Activated CD4-positive, alpha-beta T cell treated with anti-CD3 and anti-CD28 coated beads for 24 hours (primary cell): Measurements from ENCODE around the gene GNAO1.

Experiments
- DNase-seq, 2 donors: peaks; one replicate each; pipeline ENCODE4 v3.0.0-alpha.2; 2020; ENCODE audit warnings: low read depth in 2 of 2

GNAO1 gene

DNA sequence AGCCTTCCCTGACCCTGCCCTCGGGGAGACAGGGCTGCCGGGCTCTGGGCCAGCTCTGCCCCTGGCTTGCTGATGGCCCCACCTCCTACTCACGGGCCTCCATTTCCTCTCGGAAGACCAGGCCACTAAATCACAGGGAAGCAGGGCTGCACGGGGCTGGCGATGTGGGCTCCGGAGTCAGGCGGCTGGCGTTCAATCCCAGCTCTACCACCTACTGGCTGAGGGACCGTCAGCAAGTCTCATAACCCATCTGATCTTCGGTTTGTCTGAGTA, 120.7 kb downstream of the GNAO1 start:
- no peak for DNase-seq

DNA sequence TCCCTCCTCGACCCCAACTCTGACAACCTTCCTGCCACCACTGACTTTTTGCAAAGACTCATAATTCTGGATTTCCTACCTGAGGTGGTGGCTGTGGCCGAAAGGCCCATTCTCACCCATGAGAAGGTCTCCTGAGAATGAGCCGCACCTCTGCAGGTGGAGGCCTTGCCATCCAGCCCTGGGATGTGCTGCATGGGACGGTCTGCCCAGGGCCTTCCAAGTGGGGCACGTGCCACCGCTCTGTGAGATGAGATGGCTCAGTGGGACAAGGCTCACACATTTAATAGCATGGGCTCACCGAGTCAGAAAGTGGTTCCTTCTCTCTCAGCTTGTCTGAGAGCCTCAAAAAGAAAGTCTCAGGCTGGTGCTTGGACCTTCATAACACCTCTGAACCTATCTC, 121.3 kb downstream of the GNAO1 start:
- DNase-seq = no peak

DNA sequence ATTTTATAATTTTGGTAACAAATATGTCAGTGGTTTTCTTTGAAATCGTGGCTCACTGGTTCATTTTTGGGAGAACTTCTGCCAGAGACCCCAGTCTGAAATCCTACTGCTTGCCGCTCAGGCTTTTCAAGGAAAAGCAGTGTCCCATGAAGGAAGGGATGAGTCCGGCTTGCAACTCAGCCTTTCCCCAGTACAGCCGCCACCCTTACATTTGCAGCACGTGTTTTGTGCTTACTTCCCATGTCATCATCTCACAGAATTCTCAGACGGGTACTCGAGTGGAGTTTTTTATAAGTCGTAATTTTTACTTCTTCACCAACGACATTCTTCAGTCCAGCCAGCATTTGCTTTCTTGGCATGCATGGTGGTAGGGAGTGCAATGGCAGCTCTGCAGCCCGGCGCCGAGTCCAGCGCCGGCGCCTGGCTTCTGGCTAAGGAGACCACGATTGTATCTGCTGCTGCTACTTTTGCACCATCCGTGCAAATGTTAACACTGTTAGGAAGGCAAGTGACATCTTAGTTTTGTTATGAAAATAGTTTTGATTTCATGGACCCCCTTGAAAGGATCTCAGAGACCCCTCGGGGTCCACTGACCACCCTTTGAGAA, 123.1 kb downstream of the GNAO1 start:
- no peak for DNase-seq

DNA sequence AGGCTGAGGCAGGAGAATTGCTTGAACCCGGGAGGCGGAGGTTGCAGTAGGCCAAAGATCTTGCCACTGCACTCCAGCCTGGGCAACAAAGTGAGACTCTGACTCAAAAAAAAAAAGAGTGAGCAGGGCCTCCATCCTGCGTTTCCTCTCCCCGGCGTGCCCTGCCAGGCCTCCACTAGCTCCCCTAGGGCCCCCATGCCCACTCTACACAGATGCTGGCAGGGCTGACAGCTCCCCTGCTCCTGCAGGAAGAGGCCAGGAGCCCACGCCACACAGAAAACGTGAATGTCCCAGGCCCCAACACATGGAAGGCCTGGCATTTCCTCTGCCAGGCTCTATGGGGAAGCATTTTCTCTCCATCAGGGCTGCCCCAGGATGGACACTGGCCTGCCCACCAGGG, 124.7 kb downstream of the GNAO1 start:
- no peak for DNase-seq

- DNase-seq = no peak
Observed at GRCh38 chr16:56316545-56316944, 125.3 kb downstream of the GNAO1 start.

- peak; percentile 62 to 68 for DNase-seq
Observed at GRCh38 chr16:56317998-56318826, 126.9 kb downstream of the GNAO1 start.

- DNase-seq = no peak
Observed at GRCh38 chr16:56318827-56319140, 127.5 kb downstream of the GNAO1 start.

DNA sequence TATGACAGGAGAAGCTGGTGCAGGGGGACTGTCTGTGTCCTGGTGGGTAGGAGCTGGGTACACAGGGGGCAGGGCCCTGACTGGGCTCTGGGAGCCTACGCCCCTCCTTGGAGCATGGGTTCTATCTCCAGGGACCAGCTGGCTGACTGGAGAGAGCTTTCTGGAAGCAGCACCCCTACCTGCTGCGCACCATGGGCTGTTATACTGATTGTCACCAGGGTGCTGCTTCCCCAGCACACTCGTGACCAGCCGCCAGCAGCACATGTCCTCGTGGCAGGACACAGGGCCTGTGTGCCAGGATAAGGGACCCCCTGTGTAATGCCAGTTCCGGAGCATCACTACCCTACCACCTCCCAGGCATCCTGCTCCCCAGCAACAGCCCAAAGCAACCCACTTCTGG, 128.1 kb downstream of the GNAO1 start:
- DNase-seq = no peak

GRCh38 chr16:56320056-56320455, 128.8 kb downstream of the GNAO1 start:
- DNase-seq = no peak

DNA sequence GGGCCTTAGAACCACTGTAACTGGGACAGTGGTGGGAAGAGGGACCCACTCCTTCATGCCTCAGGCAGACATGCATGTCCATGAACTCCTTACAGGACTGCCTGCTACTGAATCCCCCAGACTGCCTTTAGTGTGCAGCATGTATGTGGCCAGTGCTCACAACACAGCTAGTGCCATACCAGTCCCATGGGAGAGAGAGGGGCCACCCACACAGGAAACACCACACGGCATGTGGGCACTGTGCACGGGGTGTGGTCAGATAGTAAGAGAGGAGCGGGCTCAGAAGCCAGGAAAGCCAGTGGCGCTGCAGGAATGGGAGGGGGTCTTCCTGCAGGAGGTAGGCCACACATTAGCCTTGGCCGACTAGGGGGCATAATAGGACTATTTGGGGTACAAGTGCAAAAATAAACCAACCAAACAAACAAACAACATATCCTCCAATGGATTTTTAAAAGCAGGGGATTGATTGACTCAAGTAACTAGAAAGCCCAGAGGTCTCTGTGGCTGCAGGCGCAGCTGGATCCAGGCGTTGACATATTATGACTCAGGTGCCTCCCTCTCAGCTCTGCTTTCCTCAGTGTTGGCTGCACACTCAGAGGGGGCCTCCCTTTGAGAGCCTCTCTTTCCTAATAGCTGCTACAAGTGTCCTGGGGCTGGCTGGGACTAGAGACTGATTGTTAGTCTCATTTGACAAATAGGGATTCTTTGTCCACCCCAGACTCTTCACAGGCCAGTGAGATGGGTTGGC, 129.7 kb downstream of the GNAO1 start:
- DNase-seq = no peak

GRCh38 chr16:56321571-56321970, 130.3 kb downstream of the GNAO1 start:
- no peak for DNase-seq

DNA sequence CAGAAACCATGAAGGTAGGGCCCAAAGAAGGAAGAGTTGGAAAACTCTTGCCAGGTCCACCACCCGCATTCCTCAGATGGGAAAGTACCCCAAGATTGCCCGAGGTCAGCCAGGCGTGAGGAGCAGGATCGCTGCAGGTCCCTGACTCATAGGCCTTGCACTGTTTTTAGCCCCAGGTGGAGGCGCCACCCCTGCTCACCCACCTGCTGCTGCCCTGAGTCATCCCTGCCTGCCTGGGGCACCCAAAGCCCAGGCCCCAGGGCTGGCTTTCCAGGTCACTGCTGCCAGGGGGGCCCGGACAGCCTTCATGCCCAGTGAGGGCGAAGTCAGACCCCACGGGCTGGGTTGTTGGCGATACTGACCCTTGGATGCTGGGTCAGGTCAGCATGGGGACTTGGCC, 133.1 kb downstream of the GNAO1 start:
- DNase-seq = no peak

DNA sequence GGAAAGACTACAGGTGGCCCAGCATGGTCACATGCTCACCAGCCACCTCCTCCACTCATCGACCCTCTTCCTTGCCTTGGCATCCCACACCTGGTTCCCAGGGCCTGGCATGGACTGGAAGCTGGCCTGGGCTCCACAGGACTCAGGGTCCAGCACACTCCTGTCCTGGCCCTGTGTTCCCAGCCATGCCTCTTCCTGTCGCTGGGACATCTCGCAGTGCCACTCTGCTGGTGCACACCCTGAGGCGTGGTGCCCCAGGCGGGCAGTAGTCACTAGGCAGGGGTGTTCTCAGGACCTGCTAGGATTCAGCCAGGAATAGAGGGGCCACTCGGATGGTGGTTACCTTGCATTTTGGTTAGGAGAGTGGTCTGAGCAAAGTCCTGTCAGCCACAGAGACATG, 134.7 kb downstream of the GNAO1 start:
- no peak for DNase-seq

- no peak for DNase-seq
Observed at GRCh38 chr16:56327071-56327928, 136.0 kb downstream of the GNAO1 start.

- DNase-seq = no peak
Observed at GRCh38 chr16:56327929-56328258, 136.6 kb downstream of the GNAO1 start.

DNA sequence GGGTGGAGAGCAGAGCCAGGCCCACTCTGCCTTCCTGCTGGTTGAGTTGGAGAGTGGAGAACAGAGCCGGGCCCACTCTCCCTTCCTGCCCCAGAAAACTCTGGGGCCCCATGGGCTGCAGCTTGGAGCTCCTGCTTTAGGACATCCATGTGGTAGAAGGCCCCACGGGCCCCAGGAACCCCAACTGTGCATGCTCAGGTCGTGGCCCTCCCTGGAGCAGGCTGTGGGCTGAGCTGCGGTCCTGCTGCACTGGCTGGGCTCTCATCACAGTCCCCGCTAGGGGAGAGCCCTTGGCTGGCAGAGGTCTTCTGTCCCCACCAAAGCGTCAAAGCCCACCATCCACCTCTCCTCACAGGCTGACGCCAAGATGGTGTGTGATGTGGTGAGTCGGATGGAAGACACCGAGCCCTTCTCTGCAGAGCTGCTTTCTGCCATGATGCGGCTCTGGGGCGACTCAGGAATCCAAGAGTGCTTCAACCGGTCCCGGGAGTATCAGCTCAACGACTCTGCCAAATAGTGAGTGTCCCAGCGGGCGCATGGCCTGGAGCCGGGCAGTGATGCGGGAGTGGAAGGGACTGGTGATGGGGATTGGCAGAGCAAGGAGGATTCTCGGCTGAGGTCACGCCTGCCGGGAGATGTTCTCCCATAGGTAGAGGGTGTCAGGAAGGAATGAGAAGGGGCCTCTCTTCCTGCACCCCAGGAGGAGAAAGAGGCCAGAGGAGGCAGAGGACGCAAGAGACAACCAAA, 137.2 kb downstream of the GNAO1 start:
- DNase-seq = no peak

DNA sequence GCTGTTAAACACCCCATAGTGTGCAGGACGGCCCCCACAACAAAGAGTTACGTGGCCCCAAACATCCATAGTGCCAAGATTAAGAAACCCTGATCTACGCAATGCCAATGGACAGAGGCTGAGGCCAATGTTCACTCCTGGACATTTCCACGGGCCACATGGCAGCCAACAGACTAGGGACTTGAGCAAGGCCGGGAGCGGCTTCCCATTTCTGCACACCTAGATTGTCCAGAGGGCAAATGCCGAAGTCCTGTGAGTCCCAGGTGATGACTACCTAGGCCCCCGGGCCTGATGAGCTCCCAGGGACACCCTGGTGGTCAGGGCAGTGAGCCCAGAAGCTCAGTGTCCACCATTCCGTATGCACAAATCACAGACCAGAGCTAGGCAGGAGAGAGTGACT, 138.6 kb downstream of the GNAO1 start:
- DNase-seq = no peak

DNA sequence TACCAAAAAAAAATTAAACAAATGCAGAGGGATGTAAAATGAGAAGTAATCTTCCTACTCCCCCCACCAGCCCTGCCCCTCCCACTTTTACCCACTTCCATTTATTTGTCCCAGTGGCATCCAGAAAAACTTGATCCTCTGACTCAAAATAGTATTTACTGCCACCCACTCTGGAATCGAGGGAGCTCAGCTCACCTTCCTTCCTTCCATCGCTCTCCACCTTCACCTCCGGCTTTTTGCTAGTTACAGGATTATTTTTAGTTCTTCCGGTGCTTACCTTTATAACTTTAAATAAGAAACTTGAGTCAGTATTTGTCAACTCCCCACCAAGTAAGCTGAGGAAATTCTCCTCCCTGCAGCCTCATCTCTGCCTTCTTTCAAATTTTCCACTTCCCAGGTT, 139.2 kb downstream of the GNAO1 start:
- DNase-seq = no peak

DNA sequence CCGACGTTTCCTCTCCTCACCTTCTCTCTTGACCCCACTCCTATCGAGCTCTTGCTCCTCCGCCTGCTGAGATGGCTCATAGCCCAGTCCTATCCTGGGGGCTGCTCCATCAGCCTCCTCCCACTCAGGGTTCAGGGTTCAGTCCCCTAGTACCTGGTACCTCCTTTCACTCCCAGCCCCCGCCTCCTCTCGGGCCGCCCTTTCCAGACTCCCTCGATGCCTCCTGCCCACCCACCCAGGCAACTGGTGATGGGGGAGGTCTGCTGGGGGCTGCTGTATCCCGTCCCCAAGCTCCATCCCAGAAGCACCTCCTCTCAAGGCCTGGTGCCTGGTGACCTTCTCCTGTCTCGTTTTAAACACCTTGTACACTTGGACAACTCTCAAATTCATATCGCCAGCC, 140.1 kb downstream of the GNAO1 start:
- DNase-seq = no peak

DNA sequence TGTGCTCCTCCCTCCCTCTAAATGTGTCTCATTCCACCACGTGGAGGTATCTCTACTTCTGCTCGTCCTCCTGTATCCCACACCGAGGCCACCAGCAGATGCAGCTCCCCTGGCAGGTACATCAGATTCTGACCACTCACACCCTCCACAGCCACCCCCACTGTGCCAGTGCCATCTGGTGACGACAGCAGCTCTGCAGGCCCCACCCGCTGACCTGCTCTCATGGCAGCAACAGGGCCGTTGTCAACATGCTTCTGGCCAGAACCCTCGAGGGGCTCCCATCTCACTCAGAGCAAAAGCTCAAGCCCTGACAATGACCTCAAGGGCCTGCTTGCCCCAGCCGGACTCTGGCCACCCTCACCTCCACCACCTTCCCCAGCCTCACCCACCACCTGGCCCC, 140.6 kb downstream of the GNAO1 start:
- DNase-seq = no peak

GRCh38 chr16:56332464-56333079, 141.3 kb downstream of the GNAO1 start:
- no peak for DNase-seq
